ENCODE data around the gene THAP7.

DNA sequence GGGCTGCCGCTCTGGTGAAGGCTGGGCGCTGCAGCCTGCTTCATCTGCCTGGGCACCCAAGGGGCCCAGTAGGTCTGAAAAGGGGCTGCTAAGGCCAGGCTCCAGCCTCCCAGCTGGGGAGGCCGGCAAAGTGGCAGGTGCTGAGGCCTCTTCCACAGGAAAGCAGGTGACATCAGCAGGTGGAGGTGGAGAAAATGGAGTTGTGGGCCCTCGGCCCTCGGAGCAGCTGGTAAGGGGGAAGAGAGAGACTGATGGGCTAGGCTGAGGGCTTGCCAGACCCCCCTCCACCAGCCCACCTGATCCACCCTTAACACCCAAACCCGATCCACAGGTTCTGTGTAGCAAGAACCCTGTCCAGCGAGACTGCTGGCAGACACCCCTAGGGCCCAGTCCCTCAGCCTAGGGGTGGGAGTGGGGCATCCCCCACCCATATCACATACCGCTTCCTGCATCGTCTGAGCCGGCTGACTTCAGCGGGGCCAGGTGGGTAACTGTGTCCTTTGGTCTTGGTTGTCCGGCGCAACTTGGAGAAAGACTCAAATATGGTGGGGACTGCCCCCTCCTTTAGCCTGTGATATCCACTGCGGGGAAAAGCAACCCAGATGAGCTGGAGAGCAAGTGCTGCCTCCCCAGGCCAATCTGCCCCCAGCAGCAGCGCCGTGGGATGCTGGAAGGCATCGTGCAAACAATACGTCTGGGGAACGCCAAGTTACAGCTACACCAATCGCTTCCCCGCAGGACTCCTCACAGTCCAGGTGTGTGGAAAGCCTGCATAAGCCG, 1.5 kb downstream of the THAP7 start:
- peak; percentile 23 for TF ChIP-seq CTCF (IDR thresholded peaks at IDR 0.05; ENCODE audit: borderline replicate concordance, extremely low read depth, low read length, poor library complexity, severe bottlenecking)
- no peak for TF ChIP-seq EZH2 (IDR thresholded peaks at IDR 0.05; ENCODE audit: borderline replicate concordance, low read depth, low read length, severe bottlenecking)

Data from DND-41 (cell line).